Measurements from ENCODE around the gene PCSK4.
"Not testable (repeated sequence)": the region's sequence is repeated elsewhere in the genome, so short reads cannot be mapped to it uniquely, and the experiment has no call there.

The PCSK4 gene

DNA sequence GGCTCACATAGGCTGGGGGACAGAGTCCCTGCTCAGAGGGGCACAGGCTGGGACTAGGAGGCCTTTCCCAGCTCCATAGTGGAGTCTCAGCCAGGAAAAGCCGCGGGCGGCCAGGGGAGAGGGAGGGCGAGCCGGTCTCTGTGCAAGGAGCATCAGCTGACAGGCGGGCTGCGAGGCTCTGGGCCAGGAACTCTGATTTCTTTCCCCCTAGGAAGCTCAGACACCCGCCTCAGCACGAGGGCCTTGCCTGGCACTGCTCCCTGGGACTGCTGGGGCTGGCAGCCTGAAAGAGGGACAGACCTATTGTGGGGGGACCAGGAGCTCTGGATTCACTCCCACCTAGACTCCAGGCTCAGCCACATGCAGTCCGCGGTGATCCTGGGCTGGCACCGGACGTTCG, 31.5 kb upstream of the PCSK4 start:
- DNase-seq, result no peak

DNA sequence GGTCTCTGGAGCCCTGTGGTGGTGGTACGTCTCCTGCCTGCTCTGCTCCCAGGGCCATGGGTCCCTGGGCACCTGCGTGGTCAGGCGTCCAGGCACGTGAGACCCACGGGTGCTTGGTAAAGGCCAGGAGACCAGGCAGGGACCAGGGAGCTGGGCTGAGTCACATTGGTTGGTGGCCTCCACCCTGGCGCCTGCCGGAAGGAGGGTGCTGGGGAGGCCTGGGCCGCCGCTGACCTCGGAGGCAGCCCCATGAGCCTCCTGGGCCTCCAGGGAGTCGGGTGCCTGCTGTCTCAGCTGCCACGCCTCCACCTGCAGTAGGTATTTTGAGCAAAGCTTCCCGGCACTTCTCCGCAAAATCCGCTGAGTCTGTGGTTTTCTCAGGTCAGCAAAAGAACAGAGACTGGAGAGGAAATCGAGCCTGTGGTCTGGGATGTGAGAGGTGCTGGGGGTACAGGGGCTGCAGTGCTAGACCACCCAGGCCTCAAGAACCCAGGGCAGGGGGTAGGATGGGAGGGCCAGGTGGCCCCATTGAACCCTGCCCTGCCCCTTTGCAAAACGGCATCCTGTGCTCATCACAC, 30.1 kb upstream of the PCSK4 start:
- DNase-seq, result no peak

DNA sequence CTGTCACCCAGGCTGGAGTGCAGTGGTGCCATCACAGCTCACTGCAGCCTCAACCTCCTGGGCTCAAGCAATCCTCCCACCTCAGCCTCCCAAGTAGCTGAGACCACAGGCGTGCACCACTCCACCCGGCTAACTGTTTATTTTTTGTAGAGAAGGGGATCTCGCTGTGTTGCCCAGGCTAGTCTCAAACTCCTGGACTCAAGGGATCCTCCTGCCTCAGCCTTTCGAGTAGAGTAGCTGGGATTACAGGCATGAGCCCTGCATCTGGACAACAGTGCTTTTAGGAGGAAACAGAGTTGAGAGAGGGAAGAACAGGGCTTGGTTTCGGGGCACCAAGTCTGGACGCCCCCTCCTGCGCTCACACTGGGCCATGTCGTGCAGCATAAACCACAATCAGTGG, 29.7 kb upstream of the PCSK4 start:
- DNase-seq, result not testable (repeated sequence)

DNA sequence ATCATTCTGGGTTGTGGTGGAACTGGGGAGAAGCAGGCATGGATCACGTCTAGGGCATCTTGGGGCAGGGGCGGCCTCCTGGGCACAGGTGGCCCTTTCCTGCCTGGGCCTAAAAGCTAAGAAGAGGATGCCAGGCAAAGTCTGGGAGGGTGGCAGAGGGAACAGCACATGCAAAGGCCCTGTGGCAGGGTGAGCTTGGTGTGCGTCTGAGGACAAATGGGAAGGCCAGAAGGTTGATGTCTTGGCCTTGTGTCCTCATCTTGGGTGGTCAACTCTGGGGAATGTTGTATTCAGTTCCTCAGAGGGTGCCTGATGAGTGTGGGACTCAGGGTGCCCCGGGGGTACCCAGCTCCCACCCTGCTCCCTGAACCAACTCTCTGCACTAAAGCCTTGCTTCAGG, 28.3 kb upstream of the PCSK4 start:
- DNase-seq, result no peak

DNA sequence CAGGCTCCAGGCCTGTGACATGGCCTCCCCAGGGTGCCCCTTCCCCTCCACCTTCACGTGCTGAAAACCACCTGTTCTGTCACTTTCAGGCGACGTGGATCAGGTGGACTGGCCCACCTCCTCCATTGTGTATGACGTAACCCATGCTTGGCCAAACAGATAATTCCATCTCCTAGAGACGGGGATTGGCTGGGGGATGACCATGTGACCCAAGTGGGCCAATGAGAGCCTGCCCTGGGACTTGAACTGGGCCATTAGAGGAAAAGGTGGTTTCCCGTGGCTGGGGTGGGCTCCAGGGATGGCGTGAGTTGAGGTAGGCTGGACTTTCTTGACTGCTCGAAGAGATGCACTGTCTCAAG, 26.2 kb upstream of the PCSK4 start:
- DNase-seq, result no peak

DNA sequence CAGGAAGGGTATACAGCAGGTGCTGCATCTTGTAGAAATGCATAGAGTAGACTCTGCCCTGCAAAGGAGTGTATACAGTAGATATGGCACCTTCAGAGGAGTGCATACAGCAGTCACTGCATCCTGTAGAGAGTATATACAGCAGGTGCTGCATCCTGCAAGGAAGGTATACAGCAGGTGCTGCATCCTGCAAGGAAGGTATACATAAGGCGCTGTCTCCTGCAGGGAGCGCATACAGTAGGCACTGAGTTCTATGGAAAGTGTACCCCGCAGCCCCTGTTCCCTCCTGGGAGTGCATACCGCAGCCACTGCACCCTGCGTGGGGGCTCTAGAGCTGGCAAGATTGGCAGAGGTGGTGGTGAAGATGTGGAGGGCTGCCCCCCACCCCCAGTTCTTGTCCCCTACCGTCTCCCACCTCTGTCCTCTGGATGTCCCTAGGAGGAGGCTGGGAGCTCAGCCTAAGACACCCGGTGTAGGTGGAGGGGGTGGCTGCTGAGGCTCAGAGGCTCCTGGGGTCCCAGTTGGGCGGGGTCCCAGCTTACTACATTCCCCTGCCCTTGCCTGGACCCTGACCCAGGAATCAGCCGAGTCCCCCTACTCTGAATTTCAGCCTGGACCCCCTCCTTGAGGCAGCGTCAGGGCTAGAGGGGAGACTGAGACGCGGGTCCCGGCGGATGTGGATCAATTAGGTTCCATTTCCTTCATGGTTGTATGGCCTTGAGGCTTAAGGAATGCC, 25.0 kb upstream of the PCSK4 start:
- DNase-seq, result no peak

DNA sequence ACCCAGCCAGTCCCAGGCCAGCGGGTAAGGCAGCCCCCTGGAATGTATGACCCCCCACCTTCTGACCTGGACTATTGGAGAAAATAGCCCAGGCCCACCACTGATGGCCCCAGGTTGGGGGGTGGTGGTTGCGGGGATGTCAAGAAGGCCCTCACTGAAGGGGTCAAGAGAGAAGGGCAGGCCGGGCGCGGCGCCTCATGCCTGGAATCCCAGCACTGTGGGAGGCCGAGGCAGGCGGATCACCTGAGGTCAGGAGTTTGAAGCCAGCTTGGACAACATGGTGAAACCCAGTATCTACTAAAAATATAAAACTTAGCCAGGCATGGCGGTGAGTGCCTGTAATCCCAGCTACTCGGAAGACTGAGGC, 24.1 kb upstream of the PCSK4 start:
- no peak for DNase-seq

DNA sequence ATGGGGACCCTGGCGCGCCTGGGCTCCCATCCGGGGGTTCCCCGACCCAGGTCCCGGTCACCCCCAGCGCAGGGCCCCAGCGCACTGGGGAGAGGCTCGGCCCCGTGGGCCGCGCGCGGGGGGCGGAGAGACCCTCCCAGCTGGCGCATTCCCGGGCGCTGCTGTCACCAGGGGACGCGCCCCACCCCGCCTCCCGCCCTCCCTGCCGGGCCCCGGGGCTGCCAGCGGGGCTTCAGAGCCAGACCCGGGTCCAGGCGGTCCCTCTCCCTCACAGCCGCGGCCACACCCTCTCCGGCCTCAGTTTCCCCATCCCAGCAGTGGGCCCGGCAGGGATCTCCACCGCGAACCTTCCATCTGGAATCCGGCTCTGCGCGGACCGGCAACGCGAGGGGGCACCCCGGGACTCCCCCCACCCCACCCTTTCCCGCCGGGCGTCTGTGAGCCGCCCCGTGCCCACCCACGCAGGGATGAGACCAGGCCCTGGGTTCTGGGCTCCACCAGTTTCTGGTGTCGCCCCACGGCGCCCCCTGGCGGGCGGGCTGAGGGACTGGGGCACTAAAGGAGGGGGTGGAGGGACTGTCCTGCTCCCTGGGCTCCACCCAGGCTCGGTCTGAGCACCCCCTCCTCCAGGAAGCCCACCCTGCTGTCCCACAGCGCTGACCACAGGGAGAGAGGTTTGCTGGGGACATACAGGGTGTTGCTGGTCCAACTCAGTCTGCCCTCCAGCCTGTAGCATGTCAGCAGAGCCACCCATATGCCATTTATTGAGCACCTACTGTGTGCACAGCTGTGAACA, 23.5 kb upstream of the PCSK4 start:
- peak; percentile 83 for DNase-seq

DNA sequence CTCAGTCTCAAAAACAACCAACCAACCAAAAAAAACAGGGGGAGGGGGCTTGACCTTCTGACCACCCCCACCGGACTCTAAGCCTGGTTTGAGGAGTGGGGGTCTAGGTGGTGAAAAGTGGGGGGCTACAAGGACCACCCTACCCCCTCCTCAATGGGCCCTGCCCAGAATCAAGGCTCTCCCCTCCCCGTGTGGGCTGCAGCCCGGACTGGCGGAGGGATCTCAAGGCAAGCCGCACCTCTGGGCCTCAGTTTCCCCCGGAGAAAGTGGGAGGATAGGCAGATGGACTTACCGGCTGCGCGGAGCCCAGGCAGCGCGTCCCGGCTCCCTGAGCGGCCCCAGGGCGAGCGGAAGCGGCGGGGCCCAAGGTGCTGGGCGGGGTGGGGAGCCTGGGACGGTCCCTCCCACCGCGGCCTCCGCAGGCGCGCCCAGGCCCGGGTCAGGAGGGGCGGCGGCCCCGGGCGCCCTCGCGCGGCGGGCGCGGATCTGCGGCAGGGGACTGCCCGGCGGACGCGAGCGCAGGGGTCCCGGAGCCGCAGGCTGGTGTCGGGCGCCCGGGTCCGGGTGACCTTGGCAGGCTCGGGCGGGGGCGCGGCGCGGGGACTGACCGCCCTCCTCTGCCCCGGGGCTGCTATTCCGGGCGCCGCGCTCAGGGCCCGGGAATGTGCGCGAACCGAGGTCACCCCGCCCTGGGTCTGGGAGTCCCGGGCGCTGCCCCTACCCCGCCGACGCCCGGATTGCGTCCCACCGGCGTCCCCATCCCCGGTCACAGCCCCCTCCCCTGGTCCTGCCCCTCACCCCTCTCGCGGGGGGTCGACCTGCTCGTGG, 22.7 kb upstream of the PCSK4 start, which contains the start of gene ADAMTSL5:
Gene ADAMTSL5 (minus strand): TSS at position 349 of the 828 bp plus-strand sequence. CDS start 2,076 bp downstream, outside the sequence.
- peak; percentile 87 for DNase-seq

DNA sequence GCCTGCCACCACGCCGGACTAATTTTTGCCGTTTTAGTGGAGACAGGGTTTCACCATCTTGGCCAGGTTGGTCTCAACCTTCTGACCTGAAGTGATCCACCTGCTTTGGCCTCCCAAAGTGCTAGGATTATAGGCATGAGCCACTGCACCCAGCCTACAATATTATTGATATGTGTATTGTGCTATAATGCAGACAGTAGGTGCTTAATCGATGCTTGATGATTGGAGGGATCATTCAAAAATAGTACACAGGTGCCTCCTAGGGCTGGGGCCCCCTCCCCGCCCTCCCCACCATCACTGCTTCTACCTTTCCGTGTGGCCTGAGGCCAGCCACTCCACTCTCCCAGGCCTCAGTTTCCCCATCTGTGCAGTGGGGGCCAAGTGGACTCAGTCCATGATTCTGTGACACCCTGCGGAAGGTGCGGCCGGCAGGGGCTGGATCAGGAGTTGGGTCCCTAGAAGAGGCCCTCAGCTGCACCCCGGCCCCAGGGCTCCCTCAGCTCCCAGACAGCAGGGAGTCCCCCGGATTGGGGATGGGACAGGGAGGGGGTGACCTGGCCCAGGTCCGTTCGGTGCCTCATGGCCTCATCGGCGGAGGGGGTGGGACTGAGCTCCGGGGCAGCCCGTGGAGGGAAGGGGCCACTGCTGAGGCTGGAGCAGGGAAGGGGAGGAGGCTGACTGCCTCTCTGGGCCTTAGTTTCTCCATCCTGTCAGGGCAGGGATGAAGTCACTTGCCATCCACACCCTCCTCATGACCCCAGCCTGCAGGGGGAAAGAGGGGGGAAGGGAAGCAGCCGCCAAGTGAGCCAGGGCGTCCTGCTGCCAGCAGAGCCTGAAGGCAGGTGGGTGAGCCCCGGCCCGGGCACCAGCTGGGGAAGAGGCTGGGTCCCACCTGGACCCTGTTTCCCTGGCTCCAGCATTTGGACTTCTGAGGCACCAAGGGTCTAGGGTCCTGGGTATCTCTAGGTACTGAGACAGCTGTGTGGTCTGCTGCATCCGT, 21.5 kb upstream of the PCSK4 start:
- no peak for DNase-seq

DNA sequence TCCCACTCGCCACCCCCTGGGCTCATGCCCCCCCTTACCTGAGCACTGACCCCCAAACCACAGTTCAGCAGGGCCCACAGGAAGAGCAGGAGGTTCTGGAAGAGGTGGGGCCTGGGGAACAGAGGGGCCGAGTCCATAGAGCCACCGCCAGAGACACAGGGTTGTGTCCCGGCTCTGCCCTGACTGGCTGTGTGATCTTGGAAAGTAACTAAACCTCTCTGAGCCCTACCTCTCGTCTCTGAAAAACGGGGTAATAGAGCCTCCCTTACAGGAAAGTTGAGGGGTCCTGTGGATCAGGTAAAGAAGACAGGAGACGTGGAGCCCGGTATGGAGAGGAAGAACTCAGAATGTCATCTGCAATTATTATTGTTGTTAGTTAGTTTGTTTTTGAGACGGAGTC, 20.7 kb upstream of the PCSK4 start:
- no peak for DNase-seq

DNA sequence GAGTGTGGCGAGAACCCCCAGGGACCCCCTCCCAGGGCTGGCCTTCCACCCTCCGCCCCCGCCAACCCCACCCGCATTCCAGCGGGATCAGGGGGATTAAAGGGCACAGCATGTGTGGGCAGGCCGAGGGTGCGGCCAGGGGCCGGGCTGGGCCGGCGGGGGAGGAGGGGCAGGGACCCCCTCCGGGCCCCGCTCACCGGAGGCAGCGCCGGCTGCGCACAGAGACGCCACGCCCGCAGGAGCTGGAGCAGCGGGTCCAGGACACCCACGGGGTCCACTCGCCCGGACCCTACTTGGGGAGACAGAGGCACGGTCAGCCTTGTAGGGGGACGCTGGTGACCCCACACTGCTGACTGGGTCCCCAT, 20.3 kb upstream of the PCSK4 start:
- DNase-seq, result no peak

DNA sequence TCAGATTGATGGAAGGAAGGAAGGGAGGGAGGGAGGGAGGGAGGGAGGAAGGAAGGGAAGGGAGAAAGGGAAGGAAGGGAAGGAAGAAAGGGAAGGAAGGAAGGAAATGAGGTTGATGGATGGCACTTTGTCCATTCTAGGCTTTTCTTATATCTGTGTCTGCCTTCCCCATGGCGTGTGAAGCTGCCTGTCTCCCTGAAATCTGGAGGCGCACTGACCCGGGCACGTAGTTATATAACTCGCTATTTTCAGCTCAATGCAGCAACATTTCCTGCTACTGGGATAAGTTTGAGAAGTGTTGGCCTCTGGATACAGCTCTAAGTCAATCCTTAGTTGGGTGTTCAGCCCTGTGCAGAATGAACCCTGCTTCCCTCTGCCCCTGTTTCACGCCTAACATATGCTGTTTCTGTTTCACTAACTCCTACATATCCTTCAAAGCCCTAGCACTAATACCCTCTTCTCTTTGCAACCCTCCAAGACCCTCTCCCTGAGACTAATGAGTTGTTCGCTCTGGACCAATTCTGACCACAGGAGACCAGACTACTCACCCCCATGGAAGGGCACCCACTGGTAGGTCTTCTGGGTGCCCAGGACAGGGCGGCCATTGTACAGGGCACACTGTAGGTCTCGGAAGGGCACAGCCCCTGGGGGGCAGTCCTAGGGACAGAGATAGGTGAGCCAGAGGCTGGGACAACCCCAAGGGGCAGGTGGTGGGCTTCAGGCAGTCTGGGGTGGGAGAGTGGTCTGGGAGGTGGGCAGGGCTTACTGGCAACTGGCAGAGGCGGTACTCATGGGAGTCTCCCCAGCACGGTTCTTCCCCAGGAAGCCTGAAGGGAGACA, 19.7 kb upstream of the PCSK4 start:
- no peak for DNase-seq

DNA sequence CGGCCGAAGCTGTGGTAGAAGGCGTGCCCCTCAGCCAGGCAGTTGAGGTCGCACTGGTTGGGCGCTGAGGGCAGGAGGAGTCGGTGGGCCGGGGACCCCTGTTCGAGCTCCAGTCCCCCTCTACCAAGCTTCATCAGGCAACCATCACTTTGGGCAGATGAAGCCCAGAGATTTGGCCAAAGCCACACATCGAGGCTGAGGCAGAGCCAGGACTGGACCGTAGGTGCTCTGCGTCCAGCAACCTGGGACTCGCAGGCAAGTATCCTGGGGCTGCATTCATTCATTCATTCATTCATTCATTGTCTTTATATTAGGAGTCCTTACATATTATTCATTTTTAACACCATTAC, 18.3 kb upstream of the PCSK4 start:
- DNase-seq, result no peak

DNA sequence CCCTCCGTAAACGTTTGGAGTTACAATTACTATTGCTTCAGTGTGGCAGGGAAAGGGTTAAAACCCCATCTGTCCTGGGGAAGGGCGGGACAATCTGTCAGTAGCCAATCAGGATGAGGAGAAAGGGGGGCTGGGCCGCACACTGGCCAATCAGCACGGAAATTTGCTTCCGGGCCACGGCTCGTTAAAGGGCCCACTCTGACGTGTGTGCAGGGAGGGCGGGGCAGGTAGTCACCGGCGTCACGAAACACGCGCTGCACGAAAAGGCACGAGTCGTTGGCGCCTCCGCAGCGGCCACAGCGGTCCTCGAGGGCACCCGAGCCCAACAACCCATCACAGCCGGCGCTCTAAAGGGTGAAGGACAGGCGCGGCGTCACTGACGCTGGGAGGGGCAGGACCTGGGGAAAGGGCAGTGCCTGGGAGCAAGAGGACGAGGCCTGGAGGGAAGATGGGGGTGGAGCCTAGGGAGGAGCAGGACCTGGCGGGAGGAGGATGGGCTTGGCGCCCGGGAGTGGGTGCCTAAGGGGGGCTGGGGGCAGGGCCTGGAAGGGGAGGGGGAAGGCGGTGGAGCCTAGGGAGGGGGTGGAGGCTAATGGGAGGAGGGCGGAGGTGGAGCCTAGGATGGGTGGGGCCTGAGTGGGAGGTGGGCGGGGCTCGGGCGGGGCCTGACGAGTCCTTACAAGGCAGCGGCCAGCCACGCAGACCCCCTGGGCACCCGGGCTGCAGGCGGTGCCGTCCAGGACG, 17.8 kb upstream of the PCSK4 start:
- peak; percentile 95 for DNase-seq

DNA sequence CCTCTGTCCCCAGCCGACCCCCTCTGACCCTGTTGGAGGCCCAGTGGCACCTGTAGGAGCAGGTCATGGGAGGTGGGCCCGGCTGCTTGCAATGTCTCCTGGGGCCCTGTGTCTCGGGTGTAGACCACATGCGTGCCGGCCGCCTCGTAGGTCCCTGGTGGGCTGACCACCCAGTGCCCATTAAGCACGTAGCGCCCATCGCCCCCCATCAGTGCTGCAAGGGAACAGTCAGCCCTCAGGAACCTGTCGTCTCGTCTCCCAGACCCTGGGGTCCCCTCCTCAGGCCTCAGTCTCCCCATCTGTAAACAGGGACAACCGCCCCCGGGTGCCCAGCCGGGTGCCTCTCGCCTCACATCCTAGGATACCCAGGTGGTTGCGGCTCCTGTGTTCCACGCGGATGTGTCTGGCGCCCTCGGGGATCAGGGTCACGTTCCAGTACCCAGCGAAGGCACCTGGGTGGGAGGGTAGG, 17.1 kb upstream of the PCSK4 start:
- no peak for DNase-seq

DNA sequence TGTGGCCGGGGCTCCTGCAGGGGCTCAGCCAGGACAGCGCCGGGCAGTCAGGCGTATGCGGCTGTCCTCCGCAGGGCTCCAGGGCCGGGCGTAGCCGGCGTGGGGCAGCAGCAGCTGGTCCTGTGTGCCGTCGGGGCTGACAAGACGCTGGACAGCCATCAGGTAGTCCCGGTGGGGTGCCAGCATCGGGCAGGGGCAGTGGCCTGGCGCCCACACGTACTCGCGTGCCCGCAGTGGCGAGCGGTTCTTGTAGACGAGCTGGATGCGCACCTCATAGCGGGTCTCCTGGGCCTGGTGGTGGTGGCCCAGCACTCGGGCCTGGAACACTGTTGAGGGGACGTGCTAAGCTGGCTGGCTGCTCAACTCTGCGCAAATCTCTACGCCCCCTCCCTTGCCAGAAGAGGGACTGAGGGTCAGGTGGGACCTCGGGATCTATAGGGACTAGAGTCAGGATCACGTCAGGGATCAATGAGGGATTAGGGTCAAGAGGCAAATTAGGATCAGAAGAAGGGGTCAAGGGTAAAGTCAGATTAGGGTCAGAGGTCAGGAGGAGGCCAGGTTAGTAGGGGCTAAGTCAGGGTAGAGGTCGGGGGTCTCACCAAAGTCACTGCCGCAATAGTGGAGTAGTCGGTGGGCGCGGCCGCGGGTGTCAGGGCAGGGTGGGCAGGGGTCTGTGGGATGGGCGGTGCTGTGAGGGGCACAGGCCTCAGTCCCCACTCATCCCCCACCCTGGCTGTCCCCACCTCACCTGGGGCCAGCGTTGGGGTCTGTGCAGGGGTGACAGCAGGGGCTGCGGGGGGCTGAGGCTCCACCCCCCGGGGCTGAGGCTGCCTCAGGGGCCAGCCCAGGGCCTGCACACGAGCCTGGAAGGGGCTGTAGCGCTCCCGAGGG, 16.1 kb upstream of the PCSK4 start:
- DNase-seq, result no peak

DNA sequence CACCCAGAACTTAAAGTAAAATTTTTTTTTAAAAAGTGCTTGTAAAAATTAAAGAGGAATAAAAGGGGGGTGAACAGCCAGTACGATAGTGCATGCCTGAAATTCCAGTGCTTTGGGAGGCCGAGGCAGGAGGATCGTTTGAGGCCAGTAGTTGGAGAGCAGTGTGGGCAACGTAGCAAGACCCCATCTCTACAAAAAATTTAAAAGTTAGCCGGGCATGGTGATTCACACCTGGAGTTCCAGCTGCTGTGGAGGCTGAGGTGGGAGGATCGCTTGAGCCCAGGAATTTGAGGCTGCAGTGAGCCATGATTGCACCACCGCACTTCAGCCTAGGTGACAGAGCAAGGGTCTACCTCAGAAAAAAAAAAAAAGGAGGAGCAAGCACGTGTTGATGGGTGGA, 14.9 kb upstream of the PCSK4 start:
- no peak for DNase-seq

Data from activated CD8-positive, alpha-beta memory T cell treated with anti-CD3 and anti-CD28 coated beads for 24 hours (primary cell).